Body of pancreas (tissue), 4 donors: ENCODE data around the gene PI4K2A. TPM values are rescaled to one million over a fixed set of nuclear protein-coding genes. Genes with fewer than 3 reads are reported as not detected.

Experiments used
- ATAC-seq: fragments of 150-250 bp; one replicate; pipeline ENCODE4 v1.9.1; 2016
- DNase-seq, 4 donors: peaks; one replicate each; pipeline ENCODE4 v3.0.0-alpha.2; 2019
- H3K27ac ChIP-seq, 4 donors: fragments of 200-600 bp; sonication (generic); 1 replicate in 3 of 4; 2 replicates in 1 of 4; pipeline versions ENCODE4 v1.5.1 to v1.6.1; 2016 to 2019; ENCODE audit warnings: mild to moderate bottlenecking in 1 of 4, mixed read lengths in 1 of 4, moderate library complexity in 1 of 4
- H3K27me3 ChIP-seq, 2 donors: fragments of 200-600 bp; sonication (generic); one replicate each; pipeline ENCODE4 v1.6.0; 2016; ENCODE audit warnings: mild to moderate bottlenecking in 1 of 2
- H3K36me3 ChIP-seq, 2 donors: fragments of 200-600 bp; sonication (generic); replicated peaks in 1 of 2; 2 replicates each; pipeline ENCODE4 v1.5.1; 2016; ENCODE audit warnings: low read depth in 2 of 2; ENCODE audit not compliant: insufficient read depth in 1 of 2
- H3K4me1 ChIP-seq: fragments of 200-600 bp; sonication (generic); one replicate; pipeline ENCODE4 v1.6.0; 2016
- H3K4me3 ChIP-seq, 2 donors: fragments of 200-600 bp; sonication (generic); 1 replicate in 1 of 2; 2 replicates in 1 of 2; pipeline ENCODE4 v1.5.1; 2016 to 2019
- H3K9me3 ChIP-seq, 3 donors: fragments of 200-600 bp; sonication (generic); 1 replicate in 2 of 3; 2 replicates in 1 of 3; pipeline ENCODE4 v1.5.1; 2016
- CTCF ChIP-seq, 7 experiments: fragments of 450-650 bp in 4 of 7; fragments of 200-600 bp in 3 of 7; sonication (generic) in 3 of 7; IDR thresholded peaks; one replicate each; pipeline ENCODE4 v1.5.1; 2016 to 2019; ENCODE audit warnings: antibody characterized with exemption in 7 of 7
- POLR2A ChIP-seq, 3 donors: fragments of 450-650 bp; IDR thresholded peaks; one replicate each; pipeline ENCODE4 v1.6.1; 2016; ENCODE audit warnings: antibody characterized with exemption in 3 of 3, mild to moderate bottlenecking in 2 of 3
- WGBS, 2 donors: methylation state at CpG; one replicate each; pipeline ENCODE4 v1.1.5; 2017; 5-methylcytosine and 5-hydroxymethylcytosine counted together
- intact Hi-C: fragments of 100-400 bp; cut with DNase I; formaldehyde crosslinking; loops from one replicate; pipeline ENCODE4 v1.15.1; 2023
- total RNA-seq, 2 donors: library from RNA; depleted of rRNA; stranded (reverse); fragments of >200 nt; gene quantifications; one replicate each; pipeline ENCODE4 v1.1.0, GENCODE V29; 2016

The PI4K2A gene
- total RNA-seq, 2 donors from 2014 or later: 3.6 to 5.7 TPM

GRCh38 chr10:97684866-97685394 lies 44.5 kb downstream of the PI4K2A start:
- ATAC-seq: no peak
- no peak overlapping the region for H3K4me3 ChIP-seq
- H3K36me3 ChIP-seq: no peaks in the 10 kb centered on the region
- 38 to 49% methylated on average over 5 of the region's 5 CpGs for WGBS, 2 donors
- H3K9me3 ChIP-seq: no peaks in the 10 kb centered on the region
- intact Hi-C loops: no loop called here
- no peak for TF ChIP-seq POLR2A (IDR thresholded peaks at IDR 0.05)
- TF ChIP-seq CTCF (IDR thresholded peaks at IDR 0.05): no peak
- H3K27me3 ChIP-seq: no peaks in the 10 kb centered on the region
- H3K4me1 ChIP-seq: peaks cover 54% of the 10 kb centered on the region
- H3K27ac ChIP-seq: peak overlapping the region; percentile 32 to 95 (median 82)
- DNase-seq: no peak

- Histone ChIP-seq H3K4me3 (no peak overlapping the region), H3K4me1 (peaks cover 54% of the 10 kb centered on the region), H3K27ac (peak overlapping the region; percentile 32 to 95 (median 82)), H3K9me3 (no peaks in the 10 kb centered on the region), H3K36me3 (no peaks in the 10 kb centered on the region), H3K27me3 (no peaks in the 10 kb centered on the region)
- DNase-seq: peak in 3 of 4 donors; percentile 36 to 56 (median 49)
- 5 to 14% methylated on average over 2 of the region's 2 CpGs for WGBS, 2 donors
- no peak for ATAC-seq
- intact Hi-C loops: no loop called here
- TF ChIP-seq POLR2A (IDR thresholded peaks at IDR 0.05) (no peak), CTCF (IDR thresholded peaks at IDR 0.05) (peak in 6 of 7 experiments; percentile 3 to 41 (median 28))
Observed at GRCh38 chr10:97685395-97685958, 45.0 kb downstream of the PI4K2A start.

- peaks cover 54% of the 10 kb centered on the region for H3K4me1 ChIP-seq
- H3K27ac ChIP-seq: peak overlapping the region; percentile 90 to 95 (median 93)
- 11 to 20% methylated on average over 7 to 14 of the region's 14 CpGs for WGBS, 2 donors
- H3K27me3 ChIP-seq: no peaks in the 10 kb centered on the region
- peak overlapping the region; percentile 31 to 43 for H3K4me3 ChIP-seq
- DNase-seq (no peak), ATAC-seq (peak; percentile 13)
- no peaks in the 10 kb centered on the region for H3K9me3 ChIP-seq
- intact Hi-C loops: no loop called here
- H3K36me3 ChIP-seq: no peaks in the 10 kb centered on the region
- no peak for TF ChIP-seq POLR2A (IDR thresholded peaks at IDR 0.05)
- TF ChIP-seq CTCF (IDR thresholded peaks at IDR 0.05): no peak
Observed at GRCh38 chr10:97686301-97686961, 46.0 kb downstream of the PI4K2A start.

GRCh38 chr10:97686962-97687784 lies 46.7 kb downstream of the PI4K2A start, which contains the start of gene AVPI1:
AVPI1 (minus strand) TSS chr10:97687241; CDS start chr10:97679905, 7,336 bp downstream.
- no peaks in the 10 kb centered on the region for H3K27me3 ChIP-seq
- intact Hi-C loops: no loop called here
- H3K27ac ChIP-seq: peak within 1 kb of the TSS; percentile 90 to 95 (median 93)
- peaks cover 50% of the 10 kb centered on the region for H3K4me1 ChIP-seq
- peak; percentile 98 to 99 (median 98) for TF ChIP-seq POLR2A (IDR thresholded peaks at IDR 0.05)
- TF ChIP-seq CTCF (IDR thresholded peaks at IDR 0.05): peak in 1 of 7 experiments; percentile 14
- H3K36me3 ChIP-seq: no peaks in the 10 kb centered on the region
- DNase-seq: peak; percentile 97 to 99 (median 98)
- peak; percentile 92 for ATAC-seq
- H3K4me3 ChIP-seq: peak within 1 kb of the TSS; percentile 31 to 43
- no peaks in the 10 kb centered on the region for H3K9me3 ChIP-seq
- 0% methylated on average over 9 to 78 of the region's 78 CpGs for WGBS, 2 donors
